Stimulated activated effector memory CD8-positive, alpha-beta T cell treated with anti-CD3 and anti-CD28 coated beads, Interleukin-12 subunit alpha, Interleukin-12 subunit beta, amount 100 ng/mL, for 72 hours (primary cell): Measurements from ENCODE around the gene FAM229B.
"Not testable (repeated sequence)": the region's sequence is repeated elsewhere in the genome, so short reads cannot be mapped to it uniquely, and the experiment has no call there.

Experiments
- ATAC-seq: fragments of 150-1000 bp; cut with Tn5 transposase; 2 replicates; pipeline ENCODE4 v1.10.0; 2021
- DNase-seq, 2 donors: peaks; one replicate each; pipeline ENCODE4 v3.0.0; 2021 to 2022; ENCODE audit warnings: low spot score in 2 of 2
- H3K27ac Mint-ChIP-seq: one replicate; pipeline ENCODE4 v1.8.0; 2022; ENCODE audit warnings: mild to moderate bottlenecking, mixed read lengths
- H3K36me3 Mint-ChIP-seq: one replicate; pipeline ENCODE4 v1.8.0; 2022; ENCODE audit warnings: mild to moderate bottlenecking, mixed read lengths
- H3K4me1 Mint-ChIP-seq: one replicate; pipeline ENCODE4 v1.8.0; 2022; ENCODE audit warnings: mixed read lengths
- H3K4me3 Mint-ChIP-seq: one replicate; pipeline ENCODE4 v1.8.0; 2022; ENCODE audit warnings: mild to moderate bottlenecking, mixed read lengths
- H3K9me3 Mint-ChIP-seq: one replicate; pipeline ENCODE4 v1.8.0; 2022; ENCODE audit warnings: mixed read lengths

FAM229B gene

GRCh38 chr6:112087136-112087911 lies at the start of gene FAM229B, which contains the start of gene TUBE1:
FAM229B (plus strand) TSS chr6:112087591; CDS start chr6:112099284, 11,693 bp downstream.
TUBE1 (minus strand) TSS chr6:112087482; CDS start chr6:112087434, 48 bp downstream.
- Mint-ChIP-seq H3K4me3 (no peak within 1 kb of the TSS), H3K9me3 (no peaks in the 10 kb centered on the region), H3K4me1 (peaks cover 9% of the 10 kb centered on the region), H3K27ac (no peak within 1 kb of the TSS), H3K36me3 (peaks cover 27% of the 10 kb centered on the region)
- DNase-seq (peak; percentile 63 to 91), ATAC-seq (peak; percentile 97)

GRCh38 chr6:112037783-112038216 lies 49.6 kb upstream of the FAM229B start:
- Mint-ChIP-seq H3K4me3 (no peak overlapping the region), H3K4me1 (peaks cover 34% of the 10 kb centered on the region), H3K36me3 (no peaks in the 10 kb centered on the region), H3K9me3 (no peaks in the 10 kb centered on the region), H3K27ac (no peak overlapping the region)
- ATAC-seq (no peak), DNase-seq (no peak)

GRCh38 chr6:112038268-112038667 lies 49.1 kb upstream of the FAM229B start:
- peaks cover 34% of the 10 kb centered on the region for H3K4me1 Mint-ChIP-seq
- H3K9me3 Mint-ChIP-seq: no peaks in the 10 kb centered on the region
- DNase-seq (no peak), ATAC-seq (no peak)
- no peak overlapping the region for H3K27ac Mint-ChIP-seq
- no peaks in the 10 kb centered on the region for H3K36me3 Mint-ChIP-seq
- H3K4me3 Mint-ChIP-seq: no peak overlapping the region

GRCh38 chr6:112038756-112039430 lies 48.5 kb upstream of the FAM229B start:
- ATAC-seq (no peak), DNase-seq (no peak)
- H3K36me3 Mint-ChIP-seq: no peaks in the 10 kb centered on the region
- peaks cover 32% of the 10 kb centered on the region for H3K4me1 Mint-ChIP-seq
- no peaks in the 10 kb centered on the region for H3K9me3 Mint-ChIP-seq
- no peak overlapping the region for H3K4me3 Mint-ChIP-seq
- H3K27ac Mint-ChIP-seq: no peak overlapping the region

- DNase-seq (no peak), ATAC-seq (no peak)
- Mint-ChIP-seq H3K36me3 (peaks cover 3% of the 10 kb centered on the region), H3K4me3 (no peak overlapping the region), H3K27ac (peak overlapping the region; percentile 4), H3K9me3 (no peaks in the 10 kb centered on the region), H3K4me1 (peaks cover 32% of the 10 kb centered on the region)
Measured at GRCh38 chr6:112039431-112039770, 48.0 kb upstream of the FAM229B start.

GRCh38 chr6:112040956-112041355 lies 46.4 kb upstream of the FAM229B start:
- H3K36me3 Mint-ChIP-seq: peaks cover 6% of the 10 kb centered on the region
- DNase-seq: no peak

GRCh38 chr6:112041535-112041934 lies 45.9 kb upstream of the FAM229B start:
- no peaks in the 10 kb centered on the region for H3K9me3 Mint-ChIP-seq
- ATAC-seq: no peak
- H3K4me1 Mint-ChIP-seq: peaks cover 28% of the 10 kb centered on the region
- peaks cover 6% of the 10 kb centered on the region for H3K36me3 Mint-ChIP-seq
- DNase-seq: no peak
- H3K4me3 Mint-ChIP-seq: no peak overlapping the region
- H3K27ac Mint-ChIP-seq: peak overlapping the region; percentile 95

More at GRCh38 chr6:112040956-112041355, 46.4 kb upstream of the FAM229B start:
- H3K27ac Mint-ChIP-seq: no peak overlapping the region
- H3K4me1 Mint-ChIP-seq: peaks cover 28% of the 10 kb centered on the region
- H3K9me3 Mint-ChIP-seq: no peaks in the 10 kb centered on the region
- H3K4me3 Mint-ChIP-seq: no peak overlapping the region
- ATAC-seq: no peak

GRCh38 chr6:112043032-112044007 lies 44.1 kb upstream of the FAM229B start:
- H3K36me3 Mint-ChIP-seq: peaks cover 6% of the 10 kb centered on the region
- no peaks in the 10 kb centered on the region for H3K9me3 Mint-ChIP-seq
- peak overlapping the region; percentile 95 for H3K27ac Mint-ChIP-seq
- H3K4me1 Mint-ChIP-seq: peaks cover 28% of the 10 kb centered on the region
- peak overlapping the region; percentile 84 for H3K4me3 Mint-ChIP-seq
- ATAC-seq: peak; percentile 95
- peak; percentile 91 to 98 for DNase-seq

- no peak overlapping the region for H3K27ac Mint-ChIP-seq
- H3K36me3 Mint-ChIP-seq: peaks cover 6% of the 10 kb centered on the region
- H3K4me1 Mint-ChIP-seq: peaks cover 32% of the 10 kb centered on the region
- no peak for ATAC-seq
- H3K4me3 Mint-ChIP-seq: peak overlapping the region; percentile 84
- H3K9me3 Mint-ChIP-seq: no peaks in the 10 kb centered on the region
- DNase-seq: no peak
Measured at GRCh38 chr6:112044196-112044595, 43.2 kb upstream of the FAM229B start.

GRCh38 chr6:112044856-112045255 lies 42.5 kb upstream of the FAM229B start:
- no peak for DNase-seq
- Mint-ChIP-seq H3K4me3 (no peak overlapping the region), H3K9me3 (no peaks in the 10 kb centered on the region), H3K4me1 (peaks cover 34% of the 10 kb centered on the region), H3K27ac (no peak overlapping the region), H3K36me3 (peaks cover 6% of the 10 kb centered on the region)
- ATAC-seq: no peak

GRCh38 chr6:112047523-112047922 lies 39.9 kb upstream of the FAM229B start:
- not testable (repeated sequence) for H3K9me3 Mint-ChIP-seq, H3K36me3 Mint-ChIP-seq, H3K27ac Mint-ChIP-seq, ATAC-seq, DNase-seq, H3K4me3 Mint-ChIP-seq
- peaks cover 20% of the 10 kb centered on the region for H3K4me1 Mint-ChIP-seq

GRCh38 chr6:112049026-112049799 lies 38.2 kb upstream of the FAM229B start:
- H3K9me3 Mint-ChIP-seq: no peaks in the 10 kb centered on the region
- H3K4me1 Mint-ChIP-seq: peaks cover 9% of the 10 kb centered on the region
- H3K27ac Mint-ChIP-seq: no peak overlapping the region
- ATAC-seq (peak; percentile 90), DNase-seq (no peak)
- peaks cover 5% of the 10 kb centered on the region for H3K36me3 Mint-ChIP-seq
- H3K4me3 Mint-ChIP-seq: no peak overlapping the region

GRCh38 chr6:112049996-112050395 lies 37.4 kb upstream of the FAM229B start:
- DNase-seq: no peak
- no peak overlapping the region for H3K27ac Mint-ChIP-seq
- no peak for ATAC-seq
- peaks cover 5% of the 10 kb centered on the region for H3K4me1 Mint-ChIP-seq
- H3K9me3 Mint-ChIP-seq: no peaks in the 10 kb centered on the region
- H3K36me3 Mint-ChIP-seq: no peaks in the 10 kb centered on the region
- no peak overlapping the region for H3K4me3 Mint-ChIP-seq

- ATAC-seq (no peak), DNase-seq (no peak)
- Mint-ChIP-seq H3K36me3 (no peaks in the 10 kb centered on the region), H3K4me1 (peaks cover 5% of the 10 kb centered on the region), H3K27ac (no peak overlapping the region), H3K4me3 (no peak overlapping the region), H3K9me3 (no peaks in the 10 kb centered on the region)
Measured at GRCh38 chr6:112050429-112050828, 37.0 kb upstream of the FAM229B start.
